OCI-LY7 (cell line): ENCODE measurements around the gene PPP2R2B. TPM values are rescaled to one million over a fixed set of nuclear protein-coding genes. Genes with fewer than 3 reads are reported as not detected.

ENCODE experiments used
- BruUV-seq: library from RNA; stranded (reverse); fragments of 400-500 nt; replicated peaks from 2 replicates; lab custom pipeline; 2021; lab: Mats Ljungman, UMichigan
- CTCF ChIA-PET: fragments of 300-600 bp; sonication (Branson Sonifier 250); formaldehyde crosslinking; loops from one replicate; lab custom pipeline; 2022; ENCODE audit warnings: antibody characterized with exemption; ENCODE audit not compliant: unreplicated experiment; lab: Charles Lee
- POLR2A ChIA-PET: fragments of 300-600 bp; sonication (Branson Sonifier 250); formaldehyde crosslinking; loops from one replicate; lab custom pipeline; 2022; ENCODE audit warnings: antibody characterized with exemption; lab: Charles Lee
- DNase-seq: peaks from one replicate; pipeline ENCODE4 v3.0.0-alpha.2; 2015; ENCODE audit warnings: low spot score
- H2AFZ ChIP-seq: fragments of 200-600 bp; sonication (generic), shearing (Covaris generic); 2 replicates; pipeline ENCODE4 v1.6.1; 2014; ENCODE audit warnings: mild to moderate bottlenecking, antibody characterized with exemption, low read length, moderate library complexity
- H3K27ac ChIP-seq: fragments of 200-600 bp; sonication (generic); 2 replicates; pipeline ENCODE4 v1.5.1; 2014; ENCODE audit warnings: mixed run types, low read depth, mild to moderate bottlenecking, moderate library complexity, low read length, inconsistent platforms; ENCODE audit not compliant: poor library complexity, severe bottlenecking
- H3K36me3 ChIP-seq: fragments of 200-600 bp; sonication (generic); 2 replicates; pipeline ENCODE4 v1.6.1; 2014; ENCODE audit warnings: mild to moderate bottlenecking, antibody characterized with exemption, low read length, moderate library complexity, mixed read lengths; ENCODE audit not compliant: insufficient read depth
- H3K4me1 ChIP-seq: fragments of 200-600 bp; sonication (generic); 2 replicates; pipeline ENCODE4 v1.5.1; 2014; ENCODE audit warnings: mild to moderate bottlenecking, low read length; ENCODE audit not compliant: insufficient read depth, poor library complexity, severe bottlenecking
- H3K4me2 ChIP-seq: fragments of 200-600 bp; sonication (generic); 2 replicates; pipeline ENCODE4 v1.6.1; 2014; ENCODE audit warnings: mild to moderate bottlenecking, low read length
- H3K4me3 ChIP-seq: fragments of 200-600 bp; sonication (generic); 2 replicates; pipeline ENCODE4 v1.5.1; 2014; ENCODE audit warnings: mild to moderate bottlenecking, low read depth, low read length; ENCODE audit not compliant: poor library complexity, severe bottlenecking
- H3K79me2 ChIP-seq: fragments of 200-600 bp; sonication (generic); 2 replicates; pipeline ENCODE4 v1.6.1; 2016; ENCODE audit warnings: low read depth, mild to moderate bottlenecking, low read length, moderate library complexity, mixed read lengths; ENCODE audit not compliant: insufficient read depth
- H3K9me2 ChIP-seq: fragments of 200-600 bp; sonication (generic); 2 replicates; pipeline ENCODE4 v1.6.1; 2016; ENCODE audit warnings: mild to moderate bottlenecking, low read length, mixed read lengths; ENCODE audit not compliant: insufficient read depth
- H3K9me3 ChIP-seq: fragments of 200-600 bp; sonication (generic); 2 replicates; pipeline ENCODE4 v1.6.1; 2014; ENCODE audit warnings: mild to moderate bottlenecking, mixed run types, low read length, mixed read lengths
- H4K20me1 ChIP-seq: fragments of 200-600 bp; sonication (generic); 2 replicates; pipeline ENCODE4 v1.6.1; 2014; ENCODE audit warnings: mild to moderate bottlenecking, antibody characterized with exemption, low read length, moderate library complexity, mixed read lengths; ENCODE audit not compliant: insufficient read depth
- CTCF ChIP-seq: fragments of 200-600 bp; sonication (generic); conservative IDR thresholded peaks from 2 replicates; pipeline ENCODE4 v1.5.1; 2014; ENCODE audit warnings: mild to moderate bottlenecking, antibody characterized with exemption, low read length, moderate library complexity, mixed read lengths
- EZH2phosphoT487 ChIP-seq: fragments of 200-600 bp; sonication (generic); IDR thresholded peaks from 2 replicates; pipeline ENCODE4 v1.6.1; 2018; ENCODE audit warnings: low read depth, borderline replicate concordance, mild to moderate bottlenecking, mixed run types, antibody characterized with exemption, low read length, moderate library complexity, mixed read lengths
- intact Hi-C: fragments of 100-400 bp; cut with micrococcal nuclease; formaldehyde crosslinking; loops from one replicate; pipeline ENCODE4 v1.10.0; 2022; ENCODE audit not compliant: unreplicated experiment
- total RNA-seq, 2 experiments: library from RNA; depleted of rRNA in 1 of 2; stranded (reverse); fragments of >200 nt in 1 of 2; shearing (Covaris generic) in 1 of 2; gene quantifications; 2 replicates each; pipeline ENCODE4 v1.2.3, GENCODE V29; 2014 to 2022

Gene PPP2R2B
- total RNA-seq, 2 experiments from 2014 or later, result not detected

- no TSS peak for BruUV-seq
Observed at GRCh38 chr5:146698651-146699050, 179.9 kb downstream of the PPP2R2B start.

GRCh38 chr5:146697211-146697610 is 181.3 kb downstream of the PPP2R2B start:
- ChIA-PET POLR2A (no interaction called here), CTCF (no interaction called here)
- Histone ChIP-seq H3K9me2 (no peaks in the 10 kb centered on the region), H3K4me3 (no peak overlapping the region), H3K79me2 (no peaks in the 10 kb centered on the region), H3K4me2 (no peak overlapping the region), H3K4me1 (no peaks in the 10 kb centered on the region), H3K9me3 (no peaks in the 10 kb centered on the region), H3K36me3 (no peaks in the 10 kb centered on the region), H3K27ac (no peak overlapping the region), H2AFZ (no peak overlapping the region), H4K20me1 (no peaks in the 10 kb centered on the region)
- no TSS peak for BruUV-seq
- TF ChIP-seq CTCF, result no peak
- TF ChIP-seq EZH2phosphoT487, result no peak
- DNase-seq, result no peak
- intact Hi-C loops, result no loop called here

More at GRCh38 chr5:146698651-146699050, 179.9 kb downstream of the PPP2R2B start:
- Histone ChIP-seq H3K79me2 (no peaks in the 10 kb centered on the region), H3K9me3 (no peaks in the 10 kb centered on the region), H3K4me1 (no peaks in the 10 kb centered on the region), H2AFZ (no peak overlapping the region), H4K20me1 (no peaks in the 10 kb centered on the region), H3K4me3 (no peak overlapping the region), H3K4me2 (no peak overlapping the region), H3K9me2 (no peaks in the 10 kb centered on the region), H3K27ac (no peak overlapping the region), H3K36me3 (no peaks in the 10 kb centered on the region)
- no peak for TF ChIP-seq CTCF
- DNase-seq, result no peak
- CTCF ChIA-PET, result no interaction called here
- POLR2A ChIA-PET, result interaction anchor here (0.6 to 1.3 kb wide), 4 partner anchors 9 to 326 kb away, joined by 3 to 6 read pairs (median 3); no protein-coding TSS in a partner anchor
- intact Hi-C loops, result no loop called here

- CTCF ChIA-PET, result no interaction called here
Observed at GRCh38 chr5:146695646-146696045, 182.9 kb downstream of the PPP2R2B start.

More at GRCh38 chr5:146695646-146696045, 182.9 kb downstream of the PPP2R2B start:
- Histone ChIP-seq H3K4me2 (no peak overlapping the region), H2AFZ (no peak overlapping the region), H3K4me3 (no peak overlapping the region), H3K4me1 (no peaks in the 10 kb centered on the region), H3K36me3 (no peaks in the 10 kb centered on the region), H4K20me1 (no peaks in the 10 kb centered on the region), H3K9me3 (no peaks in the 10 kb centered on the region), H3K27ac (no peak overlapping the region), H3K9me2 (no peaks in the 10 kb centered on the region), H3K79me2 (no peaks in the 10 kb centered on the region)
- DNase-seq, result no peak
- TF ChIP-seq EZH2phosphoT487, result no peak
- TF ChIP-seq CTCF, result no peak
- POLR2A ChIA-PET, result no interaction called here
- BruUV-seq, result no TSS peak
- intact Hi-C loops, result no loop called here
